Dermis blood vessel endothelial cell (primary cell): ENCODE results near the gene TARP. TPM values are rescaled to one million over a fixed set of nuclear protein-coding genes. Genes with fewer than 3 reads are reported as not detected.
A peak's percentile ranks its signal among the peaks of the same experiment; 100 is the strongest.

Experiments
- DNase-seq: peaks from one replicate; pipeline ENCODE4 v3.0.0; 2010
- total RNA-seq: library from RNA; depleted of rRNA; stranded (reverse); fragments of >200 nt; gene quantifications from 2 replicates; pipeline ENCODE4 v1.2.3, GENCODE V29; 2014

Gene TARP

GRCh38 chr7:38211940-38212339 is 61.5 kb downstream of the TARP start:
- DNase-seq, result peak; percentile 64

DNA sequence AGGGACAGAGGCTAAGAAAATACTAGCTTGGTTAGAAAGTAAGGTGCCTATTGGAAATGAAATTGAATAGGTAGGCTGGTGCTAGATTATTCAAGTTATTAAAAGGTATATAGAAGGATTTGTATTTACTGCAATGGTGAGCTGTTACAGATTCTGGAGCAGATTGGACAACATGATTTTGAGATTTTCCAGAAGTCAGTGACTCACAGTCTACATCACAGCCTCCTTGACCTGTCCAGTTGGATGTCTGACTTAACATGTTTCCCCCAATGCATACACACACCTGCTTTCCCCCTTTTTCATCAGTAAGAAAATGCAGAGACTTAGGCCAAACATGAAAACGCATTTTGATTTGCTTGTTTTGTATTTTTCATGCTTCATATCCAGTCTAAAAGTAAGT is 62.0 kb downstream of the TARP start:
- peak; percentile 15 for DNase-seq

Other genes starting within 250 kb of the TARP start
- 110 and 111 TPM in 2 replicates for gene STARD3NL, start 95.4 kb downstream of the TARP start, total RNA-seq